ENCODE measurements around the gene FAM20C.
"Not testable (repeated sequence)": the region's sequence is repeated elsewhere in the genome, so short reads cannot be mapped to it uniquely, and the experiment has no call there.

FAM20C gene

GRCh38 chr7:263483-264351 lies 71.3 kb downstream of the FAM20C start:
- peak; percentile 19; the same call in 1 of the 2 replicates for TF ChIP-seq CTCF (IDR thresholded peaks at IDR 0.05; ENCODE audit: low read depth, low read length)
- not testable (repeated sequence) for H3K36me3 ChIP-seq (replicated peaks; ENCODE audit: low read depth, low read length); H3K9me3 ChIP-seq (ENCODE audit: insufficient read depth, low read length); H3K27me3 ChIP-seq (ENCODE audit: low read depth, low read length); H3K4me1 ChIP-seq (ENCODE audit: low read length); H2AFZ ChIP-seq (ENCODE audit: low read depth, low read length); H4K20me1 ChIP-seq (ENCODE audit: insufficient read depth, low read length); H3K79me2 ChIP-seq (ENCODE audit: low read length)
- peak overlapping the region; percentile 71 for H3K4me3 ChIP-seq (ENCODE audit: low read length)
- H3K4me2 ChIP-seq (ENCODE audit: low read length): peak overlapping the region; percentile 57
- peak overlapping the region; percentile 64 for H3K27ac ChIP-seq (ENCODE audit: low read length)
- peak overlapping the region; percentile 55; the same call in 1 of the 2 replicates for H3K9ac ChIP-seq (ENCODE audit: low read length)

GRCh38 chr7:264541-265191 lies 72.3 kb downstream of the FAM20C start:
- Histone ChIP-seq H3K9me3 (ENCODE audit: insufficient read depth, low read length) (no peaks in the 10 kb centered on the region), H2AFZ (ENCODE audit: low read depth, low read length) (no peak overlapping the region), H3K27me3 (ENCODE audit: low read depth, low read length) (no peaks in the 10 kb centered on the region), H3K4me2 (ENCODE audit: low read length) (peak overlapping the region; percentile 57; the same call in 1 of the 2 replicates), H4K20me1 (ENCODE audit: insufficient read depth, low read length) (no peaks in the 10 kb centered on the region), H3K9ac (ENCODE audit: low read length) (no peak overlapping the region), H3K79me2 (ENCODE audit: low read length) (no peaks in the 10 kb centered on the region), H3K36me3 (replicated peaks; ENCODE audit: low read depth, low read length) (no peaks in the 10 kb centered on the region), H3K4me3 (ENCODE audit: low read length) (peak overlapping the region; percentile 71; the same call in 1 of the 2 replicates), H3K4me1 (ENCODE audit: low read length) (0 out of 2 replicates have a peak, but pooled peaks cover 3% of the 10 kb centered on the region), H3K27ac (ENCODE audit: low read length) (no peak overlapping the region)
- no peak for TF ChIP-seq EZH2phosphoT487 (IDR thresholded peaks at IDR 0.05; ENCODE audit: low read depth)
- no peak for TF ChIP-seq CTCF (IDR thresholded peaks at IDR 0.05; ENCODE audit: low read depth, low read length)

- Histone ChIP-seq H3K4me1 (ENCODE audit: low read length) (0 out of 2 replicates have a peak, but pooled peaks cover 3% of the 10 kb centered on the region), H3K9me3 (ENCODE audit: insufficient read depth, low read length) (no peaks in the 10 kb centered on the region), H3K4me3 (ENCODE audit: low read length) (no peak overlapping the region), H3K79me2 (ENCODE audit: low read length) (no peaks in the 10 kb centered on the region), H3K36me3 (replicated peaks; ENCODE audit: low read depth, low read length) (no peaks in the 10 kb centered on the region), H2AFZ (ENCODE audit: low read depth, low read length) (no peak overlapping the region), H3K27ac (ENCODE audit: low read length) (no peak overlapping the region), H3K27me3 (ENCODE audit: low read depth, low read length) (no peaks in the 10 kb centered on the region), H3K4me2 (ENCODE audit: low read length) (no peak overlapping the region), H3K9ac (ENCODE audit: low read length) (no peak overlapping the region), H4K20me1 (ENCODE audit: insufficient read depth, low read length) (no peaks in the 10 kb centered on the region)
- no peak for TF ChIP-seq CTCF (IDR thresholded peaks at IDR 0.05; ENCODE audit: low read depth, low read length)
- TF ChIP-seq EZH2phosphoT487 (IDR thresholded peaks at IDR 0.05; ENCODE audit: low read depth): no peak
Measured at GRCh38 chr7:265192-265997, 73.0 kb downstream of the FAM20C start.
